Measurements from ENCODE around the gene GDPD1. TPM values are rescaled to one million over a fixed set of nuclear protein-coding genes. Genes with fewer than 3 reads are reported as not detected.

Gene GDPD1
- total and polyA plus RNA-seq, 2 donors (not counting 3 experiments of a cell fraction or from before 2014, with no cell fraction given) = 2.5 to 4.9 TPM

- BruUV-seq (replicated peaks) = no TSS peak
- ChIA-PET POLR2A (no interaction called here), CTCF (no interaction called here)
- Histone ChIP-seq H3K36me3 (ENCODE audit: control insufficient read depth in 2 of 2, extremely low read depth in 1 of 2, insufficient read depth in 2 of 2, low read length in 2 of 2) (peaks cover 0 to 11% of the 10 kb centered on the region in 2 experiments), H3K4me2 (ENCODE audit: insufficient read depth, low read length) (no peak overlapping the region), H3K27me3 (ENCODE audit: control insufficient read depth in 2 of 2, insufficient read depth in 2 of 2, low read length in 2 of 2) (no peaks in the 10 kb centered on the region), H3K9me3 (replicated peaks; ENCODE audit: control insufficient read depth, insufficient read depth, low read length) (no peaks in the 10 kb centered on the region), H3K4me3 (replicated peaks in 1 of 3; ENCODE audit: insufficient read depth in 1 of 3, low read depth in 1 of 3, low read length in 3 of 3) (no peak overlapping the region), H3K9ac (replicated peaks; ENCODE audit: extremely low read depth, insufficient read depth, low read length) (no peak overlapping the region), H4K20me1 (replicated peaks; ENCODE audit: control insufficient read depth, extremely low read depth, insufficient read depth, low read length) (no peaks in the 10 kb centered on the region), H3K27ac (ENCODE audit: insufficient read depth, low read depth, low read length) (no peak overlapping the region), H3K4me1 (ENCODE audit: control insufficient read depth, extremely low read depth, insufficient read depth, low read length) (no peaks in the 10 kb centered on the region), H3K79me2 (ENCODE audit: control insufficient read depth, insufficient read depth, low read length) (peaks cover 20% of the 10 kb centered on the region), H2AFZ (ENCODE audit: low read depth, low read length) (no peak overlapping the region), H3K9me1 (replicated peaks; ENCODE audit: control insufficient read depth, extremely low read depth, insufficient read depth, low read length) (no peaks in the 10 kb centered on the region)
- TF ChIP-seq MYC (IDR thresholded peaks at IDR 0.05; ENCODE audit: low read depth, low read length) (no peak), EZH2 (IDR thresholded peaks at IDR 0.05; ENCODE audit: borderline replicate concordance, low read depth, low read length, severe bottlenecking) (no peak), GATA2 (IDR thresholded peaks at IDR 0.05; ENCODE audit: insufficient read depth, insufficient read length, low read depth, low read length) (no peak), POLR2AphosphoS5 (IDR thresholded peaks at IDR 0.05; ENCODE audit: insufficient read depth, low read depth, low read length) (no peak), FOS (IDR thresholded peaks at IDR 0.05; ENCODE audit: borderline replicate concordance, insufficient read depth, low read length) (no peak), CTCF (IDR thresholded peaks at IDR 0.05; ENCODE audit: extremely low read depth in 1 of 2, insufficient read depth in 1 of 2, low read depth in 1 of 2, low read length in 2 of 2) (no peak)
- FAIRE-seq (no peak), DNase-seq (ENCODE audit: low read depth, low spot score) (no peak)
- intact Hi-C loops (cut with micrococcal nuclease) (no loop called here), dilution Hi-C loops (cut with MboI; ENCODE audit: extremely low pct_ligation_motif_present, low sequenced_read_pairs) (no loop called here)
These were observed 38.8 kb upstream of the GDPD1 start for GRCh38 chr17:59181481-59181880.

- dilution Hi-C loops (cut with MboI; ENCODE audit: extremely low pct_ligation_motif_present, low sequenced_read_pairs) = no loop called here
- H3K4me2 ChIP-seq (ENCODE audit: insufficient read depth, low read length) = no peak overlapping the region
- no peak overlapping the region for H3K27ac ChIP-seq (ENCODE audit: insufficient read depth, low read depth, low read length)
- intact Hi-C loops (cut with micrococcal nuclease) = no loop called here
- DNase-seq (ENCODE audit: low read depth, low spot score) (no peak), FAIRE-seq (no peak)
- POLR2A ChIA-PET = no interaction called here
- H3K4me1 ChIP-seq (ENCODE audit: control insufficient read depth, extremely low read depth, insufficient read depth, low read length) = no peaks in the 10 kb centered on the region
- H2AFZ ChIP-seq (ENCODE audit: low read depth, low read length) = no peak overlapping the region
- H3K79me2 ChIP-seq (ENCODE audit: control insufficient read depth, insufficient read depth, low read length) = peaks cover 6% of the 10 kb centered on the region
- peaks cover 0 to 18% of the 10 kb centered on the region in 2 experiments for H3K36me3 ChIP-seq (ENCODE audit: control insufficient read depth in 2 of 2, extremely low read depth in 1 of 2, insufficient read depth in 2 of 2, low read length in 2 of 2)
- TF ChIP-seq POLR2AphosphoS5 (IDR thresholded peaks at IDR 0.05; ENCODE audit: insufficient read depth, low read depth, low read length) = no peak
- no peak for TF ChIP-seq CTCF (IDR thresholded peaks at IDR 0.05; ENCODE audit: extremely low read depth in 1 of 2, insufficient read depth in 1 of 2, low read depth in 1 of 2, low read length in 2 of 2)
- no peak for TF ChIP-seq GATA2 (IDR thresholded peaks at IDR 0.05; ENCODE audit: insufficient read depth, insufficient read length, low read depth, low read length)
- no peak for TF ChIP-seq FOS (IDR thresholded peaks at IDR 0.05; ENCODE audit: borderline replicate concordance, insufficient read depth, low read length)
- TF ChIP-seq MAX (IDR thresholded peaks at IDR 0.05; ENCODE audit: insufficient read depth, insufficient read length) = no peak
- TF ChIP-seq MYC (IDR thresholded peaks at IDR 0.05; ENCODE audit: low read depth, low read length) = no peak
- no peak for TF ChIP-seq JUN (IDR thresholded peaks at IDR 0.05; ENCODE audit: borderline replicate concordance, insufficient read depth, insufficient read length, low read depth)
- no peak for TF ChIP-seq EZH2 (IDR thresholded peaks at IDR 0.05; ENCODE audit: borderline replicate concordance, low read depth, low read length, severe bottlenecking)
- no peaks in the 10 kb centered on the region for H3K9me1 ChIP-seq (replicated peaks; ENCODE audit: control insufficient read depth, extremely low read depth, insufficient read depth, low read length)
- H4K20me1 ChIP-seq (replicated peaks; ENCODE audit: control insufficient read depth, extremely low read depth, insufficient read depth, low read length) = no peaks in the 10 kb centered on the region
- H3K9ac ChIP-seq (replicated peaks; ENCODE audit: extremely low read depth, insufficient read depth, low read length) = no peak overlapping the region
- H3K27me3 ChIP-seq (ENCODE audit: control insufficient read depth in 2 of 2, insufficient read depth in 2 of 2, low read length in 2 of 2) = no peaks in the 10 kb centered on the region
- CTCF ChIA-PET = no interaction called here
- no peak overlapping the region for H3K4me3 ChIP-seq (replicated peaks in 1 of 3; ENCODE audit: insufficient read depth in 1 of 3, low read depth in 1 of 3, low read length in 3 of 3)
- no TSS peak for BruUV-seq (replicated peaks)
- no peaks in the 10 kb centered on the region for H3K9me3 ChIP-seq (replicated peaks; ENCODE audit: control insufficient read depth, insufficient read depth, low read length)
These were observed 34.3 kb upstream of the GDPD1 start for GRCh38 chr17:59185997-59186396.

Measured in endothelial cell of umbilical vein (primary cell).